Tibial nerve (tissue), 4 donors: ENCODE results near the gene SRSF9.

Experiments used
- EP300 ChIP-seq, 2 donors: sonication (generic); formaldehyde crosslinking; IDR thresholded peaks; one replicate each; pipeline ENCODE4 v1.6.1; 2017; ENCODE audit warnings: antibody characterized with exemption in 2 of 2, mild to moderate bottlenecking in 1 of 2
- POLR2A ChIP-seq, 2 donors: fragments of 450-650 bp; IDR thresholded peaks; one replicate each; pipeline ENCODE4 v1.6.1; 2017; ENCODE audit warnings: antibody characterized with exemption in 2 of 2, mild to moderate bottlenecking in 2 of 2, moderate library complexity in 2 of 2
- TF ChIP-seq, protein P1 (sequence below), 5 experiments: fragments of 200-600 bp in 3 of 5; fragments of 450-650 bp in 2 of 5; sonication (generic) in 3 of 5; IDR thresholded peaks; one replicate each; pipeline ENCODE4 v1.5.1; 2016 to 2019; ENCODE audit warnings: antibody characterized with exemption in 5 of 5, mild to moderate bottlenecking in 3 of 5, moderate library complexity in 2 of 5

DNA sequence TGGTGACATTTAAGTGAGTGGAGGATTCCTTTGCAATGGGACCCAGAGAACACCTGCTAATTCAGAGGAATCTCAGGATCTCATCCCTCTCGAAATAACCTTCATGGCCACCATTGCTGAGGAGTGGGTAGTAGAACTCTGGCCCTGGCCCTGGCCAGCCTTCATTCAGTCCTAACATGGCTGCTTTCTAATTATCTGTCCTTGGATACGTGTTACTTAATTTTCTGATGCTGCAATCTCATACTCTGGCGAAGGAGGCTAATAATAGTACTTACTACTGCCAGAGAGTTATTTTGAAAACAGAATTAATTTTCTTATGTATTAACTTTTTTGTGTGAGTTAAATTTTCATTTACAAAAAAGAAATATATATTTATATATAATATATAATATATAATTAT is 43.8 kb downstream of the SRSF9 start:
- TF ChIP-seq, protein P1, sequence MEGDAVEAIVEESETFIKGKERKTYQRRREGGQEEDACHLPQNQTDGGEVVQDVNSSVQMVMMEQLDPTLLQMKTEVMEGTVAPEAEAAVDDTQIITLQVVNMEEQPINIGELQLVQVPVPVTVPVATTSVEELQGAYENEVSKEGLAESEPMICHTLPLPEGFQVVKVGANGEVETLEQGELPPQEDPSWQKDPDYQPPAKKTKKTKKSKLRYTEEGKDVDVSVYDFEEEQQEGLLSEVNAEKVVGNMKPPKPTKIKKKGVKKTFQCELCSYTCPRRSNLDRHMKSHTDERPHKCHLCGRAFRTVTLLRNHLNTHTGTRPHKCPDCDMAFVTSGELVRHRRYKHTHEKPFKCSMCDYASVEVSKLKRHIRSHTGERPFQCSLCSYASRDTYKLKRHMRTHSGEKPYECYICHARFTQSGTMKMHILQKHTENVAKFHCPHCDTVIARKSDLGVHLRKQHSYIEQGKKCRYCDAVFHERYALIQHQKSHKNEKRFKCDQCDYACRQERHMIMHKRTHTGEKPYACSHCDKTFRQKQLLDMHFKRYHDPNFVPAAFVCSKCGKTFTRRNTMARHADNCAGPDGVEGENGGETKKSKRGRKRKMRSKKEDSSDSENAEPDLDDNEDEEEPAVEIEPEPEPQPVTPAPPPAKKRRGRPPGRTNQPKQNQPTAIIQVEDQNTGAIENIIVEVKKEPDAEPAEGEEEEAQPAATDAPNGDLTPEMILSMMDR (IDR thresholded peaks at IDR 0.05) = no peak
- TF ChIP-seq POLR2A (IDR thresholded peaks at IDR 0.05) = no peak
- TF ChIP-seq EP300 (IDR thresholded peaks at IDR 0.05) = no peak
